H54 (cell line): ENCODE measurements around the gene LGALS4.
A peak's percentile ranks its signal among the peaks of the same experiment; 100 is the strongest.
"Not testable (repeated sequence)": the region's sequence is repeated elsewhere in the genome, so short reads cannot be mapped to it uniquely, and the experiment has no call there.

Experiments used
- DNase-seq: peaks from one replicate; pipeline ENCODE4 v3.0.0; 2011; ENCODE audit warnings: low spot score, mixed read lengths; ENCODE audit not compliant: insufficient read length
- FAIRE-seq: peaks from 3 replicates; lab custom pipeline; 2011; peaks lifted over from hg19 to GRCh38; lab: Jason Lieb, UNC
- POLR2A ChIP-seq: IDR thresholded peaks from 2 replicates; pipeline ENCODE4 v1.6.1; 2011; ENCODE audit warnings: low read depth, mild to moderate bottlenecking, low read length

LGALS4 gene, protein sequence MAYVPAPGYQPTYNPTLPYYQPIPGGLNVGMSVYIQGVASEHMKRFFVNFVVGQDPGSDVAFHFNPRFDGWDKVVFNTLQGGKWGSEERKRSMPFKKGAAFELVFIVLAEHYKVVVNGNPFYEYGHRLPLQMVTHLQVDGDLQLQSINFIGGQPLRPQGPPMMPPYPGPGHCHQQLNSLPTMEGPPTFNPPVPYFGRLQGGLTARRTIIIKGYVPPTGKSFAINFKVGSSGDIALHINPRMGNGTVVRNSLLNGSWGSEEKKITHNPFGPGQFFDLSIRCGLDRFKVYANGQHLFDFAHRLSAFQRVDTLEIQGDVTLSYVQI

GRCh38 chr19:38812841-38813320 lies at the start of gene LGALS4:
Gene LGALS4, minus strand, starts transcription at chr19:38812945. Its CDS starts 59 bp downstream, at chr19:38812886.
- FAIRE-seq (no peak), DNase-seq (no peak)
- TF ChIP-seq POLR2A, result no peak

GRCh38 chr19:38861368-38861767 lies 48.6 kb upstream of the LGALS4 start:
- FAIRE-seq (no peak), DNase-seq (no peak)
- no peak for TF ChIP-seq POLR2A

GRCh38 chr19:38859631-38860204 lies 47.0 kb upstream of the LGALS4 start:
- not testable (repeated sequence) for FAIRE-seq, DNase-seq

GRCh38 chr19:38856813-38857212 lies 44.1 kb upstream of the LGALS4 start:
- DNase-seq (no peak), FAIRE-seq (no peak)
- no peak for TF ChIP-seq POLR2A

- FAIRE-seq, result not testable (repeated sequence)
Measured at GRCh38 chr19:38855751-38856150, 43.0 kb upstream of the LGALS4 start.

GRCh38 chr19:38854961-38855360 lies 42.2 kb upstream of the LGALS4 start:
- not testable (repeated sequence) for FAIRE-seq

More at GRCh38 chr19:38855751-38856150, 43.0 kb upstream of the LGALS4 start:
- DNase-seq, result not testable (repeated sequence)

GRCh38 chr19:38853214-38853613 lies 40.5 kb upstream of the LGALS4 start:
- DNase-seq, result no peak
- no peak for TF ChIP-seq POLR2A
- FAIRE-seq, result no peak

More at GRCh38 chr19:38854961-38855360, 42.2 kb upstream of the LGALS4 start:
- not testable (repeated sequence) for DNase-seq

- FAIRE-seq (no peak), DNase-seq (peak; percentile 97)
- peak; percentile 83 for TF ChIP-seq POLR2A
Measured at GRCh38 chr19:38852231-38853044, 39.7 kb upstream of the LGALS4 start.

GRCh38 chr19:38851622-38852230 lies 39.0 kb upstream of the LGALS4 start:
- FAIRE-seq, result no peak
- peak; percentile 56 for TF ChIP-seq POLR2A
- peak; percentile 83 for DNase-seq

DNA sequence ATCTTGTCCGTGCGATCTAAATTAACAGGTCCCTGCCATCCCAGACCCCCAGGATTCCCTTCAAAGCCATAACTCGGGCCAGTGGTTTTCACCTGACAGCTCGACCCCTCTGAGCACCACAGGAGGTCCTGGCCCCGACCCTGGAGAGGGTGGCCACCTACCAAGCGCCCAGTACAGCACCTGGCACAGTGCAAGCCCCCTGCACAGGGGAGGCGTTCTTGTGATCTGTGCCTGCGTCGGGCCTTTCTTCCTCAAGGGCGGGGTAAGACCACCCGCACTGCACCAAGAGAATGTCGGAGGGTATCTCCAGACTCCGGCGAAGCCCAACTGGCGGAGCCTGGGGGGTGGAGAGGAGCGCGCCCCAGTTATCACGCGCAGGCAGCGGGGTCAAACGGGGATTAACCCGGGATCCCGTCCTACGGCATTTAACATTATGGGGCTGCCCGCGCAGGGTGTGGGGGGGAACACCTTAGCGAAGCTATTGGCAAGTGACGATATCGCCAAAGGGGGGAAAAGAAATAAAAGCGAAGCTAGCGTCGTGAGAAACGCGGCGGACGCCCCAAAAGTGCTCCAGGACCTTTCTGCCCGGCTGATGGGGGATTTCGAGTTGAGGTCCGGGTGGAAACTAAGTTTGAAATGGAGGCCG lies 38.4 kb upstream of the LGALS4 start:
- FAIRE-seq (no peak), DNase-seq (no peak)
- 0 out of 2 replicates have a peak, but pooled peaks have one; percentile 25 for TF ChIP-seq POLR2A

DNA sequence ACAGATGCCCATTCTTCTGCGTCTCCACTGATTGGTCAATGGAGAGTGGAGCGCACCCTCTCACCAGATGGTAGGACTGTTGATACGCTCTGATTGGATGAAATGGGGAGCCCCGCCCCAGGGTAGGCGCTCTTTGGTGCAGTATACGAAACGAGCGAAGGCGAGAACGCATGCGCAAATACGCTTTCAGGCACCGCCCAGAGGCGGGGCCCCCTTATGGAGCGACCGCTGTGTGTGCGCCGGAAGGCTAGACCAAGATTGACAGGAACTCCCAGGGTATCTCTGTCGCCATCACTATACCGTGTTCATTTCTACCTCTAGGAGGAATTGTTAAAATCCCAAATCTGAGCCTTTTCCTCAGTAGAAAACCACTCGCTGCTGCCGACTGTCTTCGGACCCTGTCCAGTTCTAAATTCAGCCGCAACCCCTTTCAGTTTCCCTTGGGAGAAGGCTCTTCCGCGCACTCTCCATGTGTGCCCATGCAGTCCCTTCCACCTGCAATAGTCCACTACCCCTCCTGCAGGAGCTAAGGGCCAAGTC lies 37.8 kb upstream of the LGALS4 start:
- peak; percentile 100 for DNase-seq
- peak; percentile 92 for FAIRE-seq
- 0 out of 2 replicates have a peak, but pooled peaks have one; percentile 39 for TF ChIP-seq POLR2A

DNA sequence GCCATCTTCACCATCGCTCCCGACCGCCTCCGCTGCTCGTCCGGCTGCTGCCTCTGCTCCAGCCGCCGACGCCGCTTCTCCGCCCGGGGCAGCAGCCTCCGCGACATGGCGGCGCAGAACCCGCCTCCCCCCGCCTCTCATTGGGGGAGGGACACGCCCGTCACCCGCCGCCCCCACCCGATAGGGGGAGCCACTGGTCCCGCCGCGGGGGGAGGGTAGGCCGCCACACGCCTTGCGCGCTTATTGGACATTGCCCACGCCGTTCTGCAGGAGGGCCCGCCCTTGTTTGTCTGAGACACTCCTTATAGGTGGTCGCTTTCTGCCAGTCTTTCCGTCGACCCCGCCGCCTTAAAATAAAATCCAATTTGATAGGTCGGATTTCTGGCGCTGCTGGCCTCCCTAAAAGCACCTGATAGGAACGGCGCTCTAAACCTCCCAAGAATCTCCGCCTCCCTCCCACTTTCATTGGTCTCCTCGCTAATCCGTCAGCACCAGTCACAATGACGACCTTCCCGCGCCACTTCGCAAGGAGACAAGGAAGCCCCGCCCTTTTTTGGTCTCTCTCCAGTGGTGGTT lies 37.2 kb upstream of the LGALS4 start, which contains the start of gene HNRNPL:
Gene HNRNPL (minus strand): TSS at position 127 of the 576 bp plus-strand sequence. CDS start 20 bp downstream, at position 107.
- peak; percentile 74 for TF ChIP-seq POLR2A
- DNase-seq (no peak), FAIRE-seq (no peak)
